Testis (tissue), 2 donors: Measurements from ENCODE around the gene SMG7.

Experiments used
- CTCF ChIP-seq, 3 experiments: fragments of 450-650 bp in 2 of 3; fragments of 200-600 bp in 1 of 3; sonication (generic) in 1 of 3; IDR thresholded peaks; one replicate each; pipeline ENCODE4 v1.5.1; 2016 to 2019; ENCODE audit warnings: antibody characterized with exemption in 3 of 3, mild to moderate bottlenecking in 2 of 3, moderate library complexity in 1 of 3
- POLR2A ChIP-seq: fragments of 450-650 bp; IDR thresholded peaks from one replicate; pipeline ENCODE4 v1.6.1; 2017; ENCODE audit warnings: antibody characterized with exemption, mild to moderate bottlenecking, moderate library complexity

GRCh38 chr1:183546427-183546826, 74.1 kb downstream of the SMG7 start:
- TF ChIP-seq CTCF (IDR thresholded peaks at IDR 0.05) (no peak), POLR2A (no peak)
